Stimulated activated CD8-positive, alpha-beta memory T cell treated with anti-CD3 and anti-CD28 coated beads, Interleukin-7, amount 100 ng/mL, for 48 hours (primary cell): ENCODE data around the gene L1CAM.

Source experiments
- DNase-seq, 2 donors: peaks; one replicate each; pipeline ENCODE4 v3.0.0-alpha.2; 2020; ENCODE audit warnings: low read depth in 1 of 2; ENCODE audit errors: extremely low read depth in 1 of 2

Gene L1CAM

DNA sequence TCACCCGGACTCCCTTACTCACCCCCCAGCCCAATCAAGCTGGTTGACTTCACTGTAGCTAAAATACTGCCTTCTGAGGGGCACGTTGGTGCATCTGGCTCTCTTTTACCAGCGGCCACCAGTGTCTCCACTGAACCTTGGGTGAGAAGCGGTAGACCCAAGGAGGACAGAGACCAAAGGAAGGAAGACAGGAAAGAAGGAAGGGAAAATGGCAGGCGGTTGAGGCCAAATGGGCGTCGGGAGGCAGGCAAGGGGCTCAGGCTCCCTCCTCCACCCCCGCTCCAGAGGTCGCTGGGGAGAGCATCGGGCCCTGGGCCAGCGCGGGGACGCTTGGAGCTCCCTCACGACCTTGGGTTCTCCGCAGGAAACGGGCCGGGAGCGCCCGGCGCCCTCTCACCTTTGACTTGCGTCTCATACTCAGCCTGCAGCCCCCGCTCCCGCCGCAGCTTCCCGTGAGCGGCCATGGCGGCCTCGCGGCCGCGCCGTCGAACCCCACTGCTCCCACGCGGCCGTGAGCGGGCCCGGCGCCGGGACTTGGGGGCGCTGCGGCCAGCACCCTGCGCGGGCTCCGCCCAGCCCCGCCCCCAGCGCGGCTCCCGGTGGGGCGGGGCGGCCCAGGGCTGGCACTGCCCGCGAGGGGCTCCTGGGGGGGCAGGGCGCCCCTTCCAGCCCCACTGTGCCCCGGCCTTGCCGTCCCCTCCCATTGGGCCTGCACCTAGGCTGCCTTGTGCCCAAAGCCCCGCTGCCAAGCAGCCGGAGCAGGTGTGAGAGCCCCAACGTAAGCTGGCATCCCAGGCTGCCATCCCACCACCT is 40.0 kb upstream of the L1CAM start, which contains the start of gene ARHGAP4:
Gene ARHGAP4 (minus strand): TSS at position 526 of the 813 bp plus-strand sequence. CDS start 62 bp downstream, at position 464.
- peak in 1 of 2 donors; percentile 50 for DNase-seq

- DNase-seq, result no peak
Measured at GRCh38 chrX:153925387-153925738, 39.4 kb upstream of the L1CAM start.

DNA sequence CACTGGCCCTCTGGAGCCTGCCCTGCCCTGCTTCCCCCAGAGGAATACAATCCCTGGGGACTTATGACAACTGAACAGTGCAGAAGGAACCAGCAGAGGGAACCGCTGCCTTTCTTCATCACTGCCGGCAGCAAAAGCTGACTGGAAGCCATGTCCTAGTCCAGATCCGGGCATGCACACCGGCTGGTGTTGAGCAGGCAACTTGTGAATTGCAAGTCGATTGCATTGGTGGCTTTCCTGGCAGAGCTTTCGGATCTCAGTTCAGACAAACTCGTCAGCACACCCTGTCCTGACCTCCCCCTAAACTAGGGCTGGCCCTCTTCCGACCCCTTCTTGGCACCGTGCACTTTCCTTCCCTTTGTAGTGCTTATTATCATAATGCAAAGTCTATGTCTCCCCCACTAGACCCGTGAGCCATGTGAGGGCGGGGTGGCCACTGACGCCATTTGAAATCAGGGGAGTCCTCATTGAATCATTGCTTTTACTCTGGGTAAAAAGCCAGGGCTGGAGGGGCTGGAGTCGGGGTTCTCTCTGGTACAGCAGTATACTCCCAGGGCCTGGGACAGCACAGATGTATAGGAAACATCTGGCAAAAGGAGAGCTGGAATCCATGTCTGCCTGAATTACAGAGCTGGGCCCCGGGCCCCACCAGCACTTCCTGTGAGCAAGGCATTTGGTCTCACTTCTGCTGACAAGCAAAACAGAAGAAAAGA is 38.3 kb upstream of the L1CAM start:
- DNase-seq, result no peak

- DNase-seq, result no peak
Measured at GRCh38 chrX:153922932-153923857, 37.2 kb upstream of the L1CAM start.

- DNase-seq, result no peak
Measured at GRCh38 chrX:153921511-153922446, 35.8 kb upstream of the L1CAM start.

- DNase-seq, result no peak
Measured at GRCh38 chrX:153921070-153921469, 35.1 kb upstream of the L1CAM start.

DNA sequence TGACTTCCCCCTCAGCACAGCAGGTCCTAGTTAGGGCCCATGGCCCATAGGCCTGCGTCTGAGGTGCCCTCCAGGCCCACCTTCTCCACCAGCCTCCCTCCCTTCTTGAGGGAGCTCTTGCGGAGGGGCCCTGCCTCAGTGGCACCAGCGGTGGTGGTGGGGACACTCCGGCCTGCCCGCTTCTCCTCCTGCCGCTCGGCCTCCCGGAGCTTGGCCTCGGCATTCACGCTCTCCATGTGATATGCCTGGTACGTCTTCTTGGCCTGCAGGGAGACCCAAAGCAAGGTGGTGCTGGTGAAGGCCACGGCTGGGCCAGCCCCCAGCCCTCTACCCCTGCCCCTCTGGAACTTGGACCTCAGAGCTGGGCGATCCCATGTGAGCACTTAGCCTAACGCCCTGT is 34.6 kb upstream of the L1CAM start:
- DNase-seq, result no peak

GRCh38 chrX:153919281-153919680 is 33.3 kb upstream of the L1CAM start:
- no peak for DNase-seq

DNA sequence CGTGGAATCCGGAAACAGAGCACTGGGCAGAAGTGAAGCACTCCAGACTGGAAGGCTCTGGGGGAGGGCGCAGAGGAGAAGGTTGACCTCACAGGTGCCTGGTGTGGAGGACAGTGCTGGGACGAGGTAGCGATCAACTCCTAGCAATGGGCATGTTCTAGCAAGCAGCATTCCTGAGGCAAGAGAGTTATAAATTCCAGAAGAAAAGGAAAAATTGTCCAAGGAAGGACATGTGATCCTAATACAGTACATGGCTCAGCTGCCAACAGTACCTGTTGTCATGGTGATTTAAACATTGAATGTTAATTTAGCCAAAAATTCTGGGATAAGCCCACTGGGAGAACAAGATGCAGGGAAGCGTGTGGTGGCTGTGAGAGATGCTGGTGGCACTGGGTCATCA is 31.9 kb upstream of the L1CAM start:
- DNase-seq, result no peak

DNA sequence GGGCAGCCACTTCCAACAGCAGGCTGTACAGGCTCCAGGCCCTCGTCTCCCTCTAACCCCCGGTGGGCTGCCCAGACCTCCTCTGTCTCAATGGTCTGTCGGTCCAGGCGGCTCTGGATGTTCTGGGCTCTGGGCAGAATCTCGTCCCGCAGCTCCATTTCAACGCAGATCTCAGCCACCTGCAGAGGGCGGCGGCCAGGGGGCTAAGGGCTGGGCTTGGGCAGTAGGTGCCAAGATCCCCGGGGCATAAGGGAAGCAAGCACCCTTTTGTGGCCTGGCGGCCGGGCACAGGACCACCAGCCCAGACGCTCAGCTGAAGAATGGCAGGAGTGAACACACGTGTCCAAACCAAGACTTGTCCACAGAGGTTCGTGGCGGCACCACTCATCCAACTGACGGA is 27.7 kb upstream of the L1CAM start:
- DNase-seq, result no peak

DNA sequence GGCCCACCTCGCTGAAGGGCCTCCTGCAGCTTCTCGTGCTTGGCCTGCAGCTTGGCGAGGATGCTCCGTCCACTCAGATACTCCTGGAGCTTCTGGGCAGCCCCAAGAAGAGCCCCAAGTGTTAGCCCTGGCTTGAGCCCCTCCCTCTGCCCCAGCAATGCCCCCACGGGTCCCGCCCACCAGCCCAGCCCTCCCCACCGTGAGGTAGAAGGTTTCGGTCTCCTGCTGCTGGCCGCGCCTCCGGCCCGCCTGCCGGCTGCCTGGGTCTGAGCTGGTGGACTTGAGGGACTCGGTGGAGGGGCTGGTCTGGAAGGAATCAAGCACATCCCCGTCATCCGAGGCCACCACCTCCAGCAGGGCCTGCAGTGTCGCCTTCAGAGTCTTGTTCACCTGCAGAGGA is 27.2 kb upstream of the L1CAM start:
- no peak for DNase-seq

- no peak for DNase-seq
Measured at GRCh38 chrX:153911798-153912197, 25.8 kb upstream of the L1CAM start.

- DNase-seq, result no peak
Measured at GRCh38 chrX:153910446-153910845, 24.5 kb upstream of the L1CAM start.

- DNase-seq, result no peak
Measured at GRCh38 chrX:153909980-153910360, 24.0 kb upstream of the L1CAM start.

- no peak for DNase-seq
Measured at GRCh38 chrX:153909024-153909979, 23.3 kb upstream of the L1CAM start.

DNA sequence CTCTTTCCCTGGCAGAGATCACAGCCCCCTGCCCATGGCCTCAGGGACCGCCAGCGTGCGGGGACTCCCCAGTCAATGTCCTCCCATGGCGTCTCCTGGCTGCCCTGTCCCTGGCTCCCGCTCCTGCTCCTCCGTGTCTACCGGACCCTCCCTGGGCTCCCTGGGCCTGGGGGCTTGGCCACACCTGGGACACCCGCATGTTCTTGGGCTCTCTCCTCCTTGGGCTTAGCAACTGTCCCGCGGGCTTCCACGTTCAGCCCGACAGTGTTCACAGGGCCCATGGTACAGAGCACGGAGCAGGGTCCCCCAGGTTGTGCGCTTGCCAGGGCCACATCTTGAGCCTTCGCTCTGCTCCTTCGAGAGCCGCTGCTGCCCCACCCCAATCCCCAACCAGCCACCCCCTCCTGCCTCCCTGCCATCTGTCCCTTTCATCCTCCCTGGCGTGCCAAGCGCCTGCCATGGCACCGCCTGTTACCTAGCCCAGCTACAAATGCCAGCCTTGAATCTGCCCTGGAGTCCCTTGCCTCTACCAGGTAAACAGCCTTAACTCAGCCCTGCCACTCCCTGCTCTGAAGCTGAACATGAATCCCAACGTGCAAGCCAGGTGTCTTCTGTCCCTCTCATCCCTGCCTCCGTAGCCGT is 22.4 kb upstream of the L1CAM start:
- DNase-seq, result no peak

GRCh38 chrX:153907456-153907855 is 21.5 kb upstream of the L1CAM start:
- DNase-seq, result no peak

GRCh38 chrX:153906126-153906917 is 20.3 kb upstream of the L1CAM start:
- DNase-seq, result no peak
